Measurements from ENCODE around the gene CFAP206.
"Not testable (repeated sequence)": the region's sequence is repeated elsewhere in the genome, so short reads cannot be mapped to it uniquely, and the experiment has no call there.

The CFAP206 gene

DNA sequence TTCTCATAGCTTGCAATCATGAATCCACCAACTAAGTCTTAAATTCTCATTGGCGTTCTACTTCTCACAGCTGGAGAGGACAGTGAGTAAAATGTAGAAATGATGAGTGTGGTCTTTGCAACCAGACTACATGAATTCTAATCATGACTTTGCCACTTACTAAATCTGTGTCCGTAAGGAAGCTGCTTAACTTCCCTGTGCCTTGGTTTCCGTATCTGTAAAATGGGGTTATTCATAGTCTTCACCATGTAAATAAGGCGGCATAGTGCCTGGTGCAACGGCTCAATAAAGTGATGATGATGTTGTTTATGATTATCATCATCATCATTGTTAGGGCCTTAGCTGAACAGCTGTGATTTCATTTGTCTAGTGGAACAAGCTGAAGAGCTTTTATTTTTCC, 12.6 kb downstream of the CFAP206 start:
- no peak for DNase-seq (ENCODE audit: low read depth)

DNA sequence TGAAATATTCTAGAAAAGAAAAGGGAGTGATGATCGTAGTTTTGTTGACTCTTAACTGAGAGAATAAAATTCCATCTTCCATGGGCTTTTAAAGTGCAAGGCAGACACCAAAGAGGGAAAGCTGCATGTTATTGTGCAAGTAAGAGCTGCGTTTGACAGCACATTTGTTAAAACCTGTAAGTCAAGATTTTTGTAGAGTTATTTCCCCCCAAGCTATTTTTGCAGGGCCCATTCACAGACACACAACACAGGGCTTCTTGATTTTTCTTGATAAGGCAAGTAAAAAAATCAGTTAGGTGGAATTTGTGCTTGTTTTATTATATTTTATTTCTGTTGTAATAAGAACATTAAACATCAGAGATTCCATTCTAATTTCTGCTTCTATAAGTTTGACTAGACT, 13.8 kb downstream of the CFAP206 start:
- no peak for DNase-seq (ENCODE audit: low read depth)

GRCh38 chr6:87426789-87427188, 19.0 kb downstream of the CFAP206 start:
- DNase-seq (ENCODE audit: low read depth), result no peak

- no peak for DNase-seq (ENCODE audit: low read depth)
Measured at GRCh38 chr6:87430499-87430898, 22.7 kb downstream of the CFAP206 start.

- DNase-seq (ENCODE audit: low read depth), result peak; percentile 19
Measured at GRCh38 chr6:87431263-87431662, 23.5 kb downstream of the CFAP206 start.

GRCh38 chr6:87436435-87436834, 28.7 kb downstream of the CFAP206 start:
- DNase-seq (ENCODE audit: low read depth), result peak; percentile 78

- DNase-seq (ENCODE audit: low read depth), result no peak
Measured at GRCh38 chr6:87441711-87442110, 33.9 kb downstream of the CFAP206 start.

DNA sequence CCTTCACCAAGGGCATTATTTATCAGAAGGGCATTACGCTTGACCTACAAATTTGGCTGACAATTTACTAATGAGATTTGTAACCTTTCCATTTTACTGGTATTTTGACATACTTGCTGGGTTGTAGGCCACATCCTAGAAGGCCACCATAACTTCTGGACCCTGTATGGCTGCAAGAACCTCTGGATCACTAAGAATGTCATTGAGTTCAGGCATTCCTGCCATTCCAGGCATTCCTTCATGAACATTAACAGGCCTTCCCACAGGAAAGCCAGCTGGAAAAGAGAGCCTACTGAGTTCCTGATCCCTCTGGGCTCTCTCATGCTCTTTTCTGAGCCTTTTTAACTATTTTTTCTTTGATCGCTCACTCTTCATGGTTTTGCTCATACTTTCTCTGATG, 36.6 kb downstream of the CFAP206 start:
- DNase-seq (ENCODE audit: low read depth), result no peak

- peak; percentile 34 for DNase-seq (ENCODE audit: low read depth)
Measured at GRCh38 chr6:87465051-87465450, 57.3 kb downstream of the CFAP206 start.

GRCh38 chr6:87472525-87473418, 65.0 kb downstream of the CFAP206 start, which contains the start of gene SLC35A1:
Gene SLC35A1, plus strand, starts transcription at chr6:87472974. Its CDS starts 30 bp downstream, at chr6:87473004.
- peak; percentile 76 for DNase-seq (ENCODE audit: low read depth)

DNA sequence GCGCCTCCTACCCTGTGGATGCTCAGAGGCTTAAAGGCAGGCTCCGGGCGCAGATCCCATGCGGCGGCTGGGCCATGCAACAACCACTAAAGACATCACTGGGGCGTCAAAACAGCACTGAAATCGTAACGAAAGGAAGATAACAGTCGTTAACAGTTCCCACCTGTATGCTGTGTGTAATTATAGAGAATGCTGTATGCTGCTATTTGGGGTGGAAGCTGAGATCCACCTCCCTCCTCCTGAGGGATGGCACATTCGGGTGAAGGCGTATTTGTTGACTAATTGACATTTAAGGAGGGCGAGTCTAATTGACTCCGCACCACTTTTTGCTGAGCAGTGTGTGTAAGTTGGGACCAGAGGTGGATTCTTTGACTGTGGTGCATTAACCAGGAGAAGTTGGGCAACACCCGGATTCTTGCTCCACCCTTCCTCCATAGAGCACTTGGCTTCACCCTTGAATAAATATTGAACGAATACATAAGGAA, 65.7 kb downstream of the CFAP206 start:
- peak; percentile 58 for DNase-seq (ENCODE audit: low read depth)

DNA sequence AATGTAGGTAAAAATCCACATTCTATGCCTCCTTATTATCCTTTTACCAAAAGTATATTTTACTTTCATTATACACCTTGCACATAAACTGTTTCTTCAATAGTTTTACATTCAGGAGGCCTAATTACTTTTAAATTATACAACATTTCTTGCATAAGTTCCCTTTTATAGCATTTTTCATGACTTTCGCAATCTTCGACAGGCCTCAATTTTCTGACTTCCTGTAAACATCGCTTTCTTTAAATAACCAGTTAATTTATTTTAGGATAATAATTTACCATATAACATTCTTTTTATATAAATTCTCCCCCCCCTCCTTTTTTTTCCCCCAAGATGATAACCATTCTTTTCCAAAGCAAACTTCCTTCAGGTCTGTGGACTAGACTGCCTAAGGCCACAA, 74.2 kb downstream of the CFAP206 start:
- DNase-seq (ENCODE audit: low read depth), result no peak

- DNase-seq (ENCODE audit: low read depth), result peak; percentile 10
Measured at GRCh38 chr6:87482366-87482765, 74.6 kb downstream of the CFAP206 start.

DNA sequence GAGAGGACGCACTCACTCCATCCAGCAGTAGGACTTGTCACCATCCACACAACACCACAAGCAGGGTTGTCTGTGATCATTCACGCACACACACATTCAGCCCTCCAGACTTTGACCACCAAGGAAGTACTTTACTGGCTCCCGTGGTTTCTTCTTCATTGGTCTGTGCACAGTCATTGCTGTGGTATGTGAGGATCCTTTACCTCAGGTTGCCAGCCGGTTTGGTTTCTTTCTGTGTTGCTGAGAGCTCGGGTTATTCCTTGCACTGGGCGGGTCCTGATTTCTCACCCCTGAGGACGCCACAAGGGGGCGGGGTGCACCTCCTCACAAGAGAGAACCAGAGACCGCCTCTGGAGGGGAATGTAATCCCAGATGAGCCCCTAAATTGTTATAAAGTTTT, 76.2 kb downstream of the CFAP206 start:
- peak; percentile 84 for DNase-seq (ENCODE audit: low read depth)

DNA sequence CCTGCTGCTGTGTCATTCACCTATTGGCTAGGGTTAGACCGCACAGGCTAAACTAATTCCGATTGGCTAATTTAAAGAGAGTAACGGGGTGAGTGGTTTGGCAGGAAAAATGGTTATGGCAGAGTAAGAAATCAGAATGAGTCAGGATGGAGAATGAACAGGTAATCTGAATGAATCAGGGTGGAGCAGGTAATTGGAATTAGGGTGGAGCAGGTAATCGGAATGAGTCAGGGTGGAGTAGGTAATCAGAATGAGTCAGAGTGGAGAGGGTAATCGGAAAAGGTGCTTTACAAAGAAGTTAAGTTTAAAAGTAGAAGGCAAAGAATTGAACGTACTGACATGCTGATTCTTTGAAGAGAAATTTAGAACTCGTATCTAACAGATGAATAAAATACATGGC, 76.7 kb downstream of the CFAP206 start:
- DNase-seq (ENCODE audit: low read depth), result no peak

DNA sequence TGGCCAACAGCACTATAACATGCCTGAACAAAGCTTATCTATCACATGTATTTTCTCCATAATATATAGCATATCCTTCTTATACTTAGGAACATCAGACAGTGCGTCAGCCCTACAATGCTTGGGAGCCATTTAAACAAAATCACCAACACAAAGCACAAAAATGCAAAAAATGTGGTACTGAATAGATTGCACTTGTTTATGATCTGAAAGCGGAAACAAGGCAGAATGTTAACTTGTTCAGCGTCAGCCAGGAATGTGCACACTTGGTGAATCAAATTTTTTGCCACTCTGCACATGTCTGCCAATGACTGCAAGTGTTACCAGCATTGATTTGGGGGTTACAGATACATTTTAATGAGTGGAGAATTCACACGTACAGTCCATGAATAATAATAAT, 79.8 kb downstream of the CFAP206 start:
- DNase-seq (ENCODE audit: low read depth), result peak; percentile 46

DNA sequence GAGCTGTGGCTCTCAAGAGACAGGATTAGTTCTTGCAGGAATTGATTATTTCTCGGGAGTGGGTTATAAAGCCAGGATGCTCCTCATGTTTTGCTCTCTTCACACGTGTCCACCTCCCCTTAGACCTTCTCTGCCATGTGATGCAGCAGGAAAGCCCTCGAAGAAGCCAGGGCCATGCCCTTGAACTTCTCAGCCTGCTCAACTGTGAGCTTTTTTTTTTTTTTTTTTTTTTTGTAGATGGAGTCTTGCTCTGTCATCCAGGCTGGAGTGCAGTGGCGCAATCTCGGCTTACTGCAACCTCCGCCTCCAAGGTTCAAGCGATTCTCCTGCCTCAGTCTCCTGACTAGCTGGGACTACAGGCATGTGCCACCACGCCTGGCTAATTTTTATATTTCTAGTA, 81.6 kb downstream of the CFAP206 start:
- not testable (repeated sequence) for DNase-seq (ENCODE audit: low read depth)

GRCh38 chr6:87494761-87495422, 87.1 kb downstream of the CFAP206 start:
- DNase-seq (ENCODE audit: low read depth), result no peak

- no peak for DNase-seq (ENCODE audit: low read depth)
Measured at GRCh38 chr6:87498048-87498447, 90.3 kb downstream of the CFAP206 start.

GRCh38 chr6:87501809-87502572, 94.2 kb downstream of the CFAP206 start:
- peak; percentile 8 for DNase-seq (ENCODE audit: low read depth)

DNA sequence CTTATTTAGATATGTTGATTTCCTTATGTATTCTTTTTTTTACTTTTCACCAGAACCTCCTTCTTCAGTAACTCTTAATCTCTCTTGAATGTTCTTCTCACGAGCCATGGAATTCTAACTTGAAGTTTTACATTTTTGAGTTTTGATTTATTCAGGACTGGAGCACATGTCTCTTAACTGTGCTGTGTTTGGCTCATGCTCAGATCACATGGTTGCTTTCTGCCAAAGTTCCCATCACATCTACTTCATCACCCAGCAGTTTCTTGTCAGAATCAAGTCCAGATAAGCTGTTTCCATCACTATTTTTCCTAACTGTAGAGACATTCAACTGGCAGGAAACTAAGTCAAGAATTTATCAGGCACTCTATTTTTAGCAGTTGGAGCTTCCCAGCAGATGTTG, 96.7 kb downstream of the CFAP206 start:
- peak; percentile 68 for DNase-seq (ENCODE audit: low read depth)

All from amniotic epithelial cell (primary cell).